HepG2 (cell line): ENCODE data around the gene ZNF142. TPM values are rescaled to one million over a fixed set of nuclear protein-coding genes. Genes with fewer than 3 reads are reported as not detected.

Experiments used
- HOMEZ ChIP-seq: IDR thresholded peaks from 2 replicates; pipeline ENCODE4 v1.6.1; 2016; ENCODE audit warnings: low read depth
- MAX ChIP-seq: IDR thresholded peaks from 2 replicates; pipeline ENCODE4 v1.6.1; 2012; ENCODE audit warnings: inconsistent platforms
- MTF1 ChIP-seq: sonication (generic); formaldehyde crosslinking; IDR thresholded peaks from 2 replicates; pipeline ENCODE4 v1.5.0; 2020; ENCODE audit warnings: missing genetic modification reagents
- SNAI1 ChIP-seq: sonication (generic); formaldehyde crosslinking; IDR thresholded peaks from 2 replicates; pipeline ENCODE4 v1.5.0; 2020; ENCODE audit warnings: mild to moderate bottlenecking, missing genetic modification reagents, borderline replicate concordance
- SP4 ChIP-seq: sonication (generic); formaldehyde crosslinking; IDR thresholded peaks from 2 replicates; pipeline ENCODE4 v1.8.1; 2023; ENCODE audit warnings: mild to moderate bottlenecking, missing genetic modification reagents
- TCF7 ChIP-seq: sonication (generic); IDR thresholded peaks from 2 replicates; pipeline ENCODE4 v1.6.1; 2016; ENCODE audit warnings: antibody characterized with exemption, low read depth
- ZBTB4 ChIP-seq: sonication (generic); formaldehyde crosslinking; IDR thresholded peaks from 2 replicates; pipeline ENCODE4 v1.4.0; 2020; ENCODE audit warnings: missing genetic modification reagents, mild to moderate bottlenecking, borderline replicate concordance
- ZMAT3 ChIP-seq: sonication (generic); formaldehyde crosslinking; conservative IDR thresholded peaks from 2 replicates; pipeline ENCODE4 v1.7.0; 2021; ENCODE audit warnings: missing genetic modification reagents
- ZMYM2 ChIP-seq: sonication (generic); formaldehyde crosslinking; IDR thresholded peaks from 2 replicates; pipeline ENCODE4 v1.8.0; 2022; ENCODE audit warnings: mild to moderate bottlenecking, missing genetic modification reagents
- ZNF335 ChIP-seq: sonication (generic); formaldehyde crosslinking; IDR thresholded peaks from 2 replicates; pipeline ENCODE4 v1.4.0; 2020; ENCODE audit warnings: missing genetic modification reagents
- ZNF350 ChIP-seq: sonication (generic); formaldehyde crosslinking; IDR thresholded peaks from 2 replicates; pipeline ENCODE4 v1.4.0; 2020; ENCODE audit warnings: mild to moderate bottlenecking, low read depth, missing genetic modification reagents, borderline replicate concordance
- ZNF501 ChIP-seq: sonication (generic); formaldehyde crosslinking; IDR thresholded peaks from 2 replicates; pipeline ENCODE4 v1.5.1; 2020; ENCODE audit warnings: mild to moderate bottlenecking, moderate library complexity, missing genetic modification reagents
- ZNF788 ChIP-seq: sonication (generic); formaldehyde crosslinking; IDR thresholded peaks from 2 replicates; pipeline ENCODE4 v1.5.0; 2020; ENCODE audit warnings: mild to moderate bottlenecking, missing genetic modification reagents, borderline replicate concordance
- polyA plus RNA-seq, 8 experiments: library from polyadenylated mRNA; depleted of rRNA in 3 of 8; stranded (reverse) in 7 of 8; unstranded in 1 of 8; fragments of >200 nt; fragmentation: Illumina TruSeq in 4 of 8; extraction: Trizol in 4 of 8; gene quantifications; 2 replicates each; pipeline versions ENCODE4 v1.2.1 to v1.2.3, GENCODE V29; 2011 to 2016; ENCODE audit warnings: low read depth in 4 of 8, missing spikeins in 1 of 8, mixed read lengths in 1 of 8; ENCODE audit not compliant: insufficient read depth in 1 of 8
- total RNA-seq, 5 experiments: library from RNA; depleted of rRNA; stranded (reverse); fragments of >200 nt; fragmentation: Illumina TruSeq; extraction: Trizol; gene quantifications; 2 replicates each; pipeline ENCODE4 v1.2.3, GENCODE V29; 2016; ENCODE audit warnings: low read depth in 1 of 5
- TF ChIP-seq, protein P1 (sequence below): sonication (generic); formaldehyde crosslinking; IDR thresholded peaks from 2 replicates; pipeline ENCODE4 v1.8.0; 2022; ENCODE audit warnings: mild to moderate bottlenecking, missing genetic modification reagents, moderate library complexity
- TF ChIP-seq, protein P2 (sequence below): sonication (generic); formaldehyde crosslinking; IDR thresholded peaks from 2 replicates; pipeline ENCODE4 v1.4.0; 2020; ENCODE audit warnings: low read depth, missing genetic modification reagents
- TF ChIP-seq, protein P3 (sequence below): sonication (generic); formaldehyde crosslinking; IDR thresholded peaks from 2 replicates; pipeline ENCODE4 v1.4.0; 2020; ENCODE audit warnings: missing genetic modification reagents, mild to moderate bottlenecking, borderline replicate concordance
- TF ChIP-seq, protein P4 (sequence below): sonication (generic); formaldehyde crosslinking; IDR thresholded peaks from 2 replicates; pipeline ENCODE4 v1.4.0; 2020; ENCODE audit warnings: mild to moderate bottlenecking, missing genetic modification reagents

Gene ZNF142
- total and polyA plus RNA-seq, 2 of the 13 experiments (the other 11 are each of a cell fraction or from before 2014, with no cell fraction given) = 4.8 to 11.4 TPM

- no peak for TF ChIP-seq ZBTB4 (CRISPR knock-in tag)
- TF ChIP-seq ZNF788 (CRISPR knock-in tag) = peak; percentile 88
- TF ChIP-seq SNAI1 (CRISPR knock-in tag) = peak; percentile 95
- peak; percentile 83 for TF ChIP-seq ZNF335
- TF ChIP-seq, protein P1, sequence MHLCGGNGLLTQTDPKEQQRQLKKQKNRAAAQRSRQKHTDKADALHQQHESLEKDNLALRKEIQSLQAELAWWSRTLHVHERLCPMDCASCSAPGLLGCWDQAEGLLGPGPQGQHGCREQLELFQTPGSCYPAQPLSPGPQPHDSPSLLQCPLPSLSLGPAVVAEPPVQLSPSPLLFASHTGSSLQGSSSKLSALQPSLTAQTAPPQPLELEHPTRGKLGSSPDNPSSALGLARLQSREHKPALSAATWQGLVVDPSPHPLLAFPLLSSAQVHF (CRISPR knock-in tag) = no peak; the same call in 1 of the 2 replicates
- TF ChIP-seq MAX = peak; percentile 99
- peak; percentile 88 for TF ChIP-seq SP4
- TF ChIP-seq, protein P2, sequence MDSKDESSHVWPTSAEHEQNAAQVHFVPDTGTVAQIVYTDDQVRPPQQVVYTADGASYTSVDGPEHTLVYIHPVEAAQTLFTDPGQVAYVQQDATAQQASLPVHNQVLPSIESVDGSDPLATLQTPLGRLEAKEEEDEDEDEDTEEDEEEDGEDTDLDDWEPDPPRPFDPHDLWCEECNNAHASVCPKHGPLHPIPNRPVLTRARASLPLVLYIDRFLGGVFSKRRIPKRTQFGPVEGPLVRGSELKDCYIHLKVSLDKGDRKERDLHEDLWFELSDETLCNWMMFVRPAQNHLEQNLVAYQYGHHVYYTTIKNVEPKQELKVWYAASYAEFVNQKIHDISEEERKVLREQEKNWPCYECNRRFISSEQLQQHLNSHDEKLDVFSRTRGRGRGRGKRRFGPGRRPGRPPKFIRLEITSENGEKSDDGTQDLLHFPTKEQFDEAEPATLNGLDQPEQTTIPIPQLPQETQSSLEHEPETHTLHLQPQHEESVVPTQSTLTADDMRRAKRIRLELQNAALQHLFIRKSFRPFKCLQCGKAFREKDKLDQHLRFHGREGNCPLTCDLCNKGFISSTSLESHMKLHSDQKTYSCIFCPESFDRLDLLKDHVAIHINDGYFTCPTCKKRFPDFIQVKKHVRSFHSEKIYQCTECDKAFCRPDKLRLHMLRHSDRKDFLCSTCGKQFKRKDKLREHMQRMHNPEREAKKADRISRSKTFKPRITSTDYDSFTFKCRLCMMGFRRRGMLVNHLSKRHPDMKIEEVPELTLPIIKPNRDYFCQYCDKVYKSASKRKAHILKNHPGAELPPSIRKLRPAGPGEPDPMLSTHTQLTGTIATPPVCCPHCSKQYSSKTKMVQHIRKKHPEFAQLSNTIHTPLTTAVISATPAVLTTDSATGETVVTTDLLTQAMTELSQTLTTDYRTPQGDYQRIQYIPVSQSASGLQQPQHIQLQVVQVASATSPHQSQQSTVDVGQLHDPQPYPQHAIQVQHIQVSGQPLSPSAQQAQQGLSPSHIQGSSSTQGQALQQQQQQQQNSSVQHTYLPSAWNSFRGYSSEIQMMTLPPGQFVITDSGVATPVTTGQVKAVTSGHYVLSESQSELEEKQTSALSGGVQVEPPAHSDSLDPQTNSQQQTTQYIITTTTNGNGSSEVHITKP (CRISPR knock-in tag) = peak; percentile 31; the same call in 1 of the 2 replicates
- no peak for TF ChIP-seq ZMYM2 (CRISPR knock-in tag)
- TF ChIP-seq, protein P3, sequence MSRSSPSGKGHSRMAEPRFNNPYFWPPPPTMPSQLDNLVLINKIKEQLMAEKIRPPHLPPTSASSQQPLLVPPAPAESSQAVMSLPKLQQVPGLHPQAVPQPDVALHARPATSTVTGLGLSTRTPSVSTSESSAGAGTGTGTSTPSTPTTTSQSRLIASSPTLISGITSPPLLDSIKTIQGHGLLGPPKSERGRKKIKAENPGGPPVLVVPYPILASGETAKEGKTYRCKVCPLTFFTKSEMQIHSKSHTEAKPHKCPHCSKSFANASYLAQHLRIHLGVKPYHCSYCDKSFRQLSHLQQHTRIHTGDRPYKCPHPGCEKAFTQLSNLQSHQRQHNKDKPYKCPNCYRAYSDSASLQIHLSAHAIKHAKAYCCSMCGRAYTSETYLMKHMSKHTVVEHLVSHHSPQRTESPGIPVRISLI (CRISPR knock-in tag) = peak; percentile 39; the same call in 1 of the 2 replicates
- peak; percentile 46; the same call in 1 of the 2 replicates for TF ChIP-seq MTF1 (CRISPR knock-in tag)
- TF ChIP-seq HOMEZ = peak; percentile 31; the same call in 1 of the 2 replicates
- TF ChIP-seq, protein P4, sequence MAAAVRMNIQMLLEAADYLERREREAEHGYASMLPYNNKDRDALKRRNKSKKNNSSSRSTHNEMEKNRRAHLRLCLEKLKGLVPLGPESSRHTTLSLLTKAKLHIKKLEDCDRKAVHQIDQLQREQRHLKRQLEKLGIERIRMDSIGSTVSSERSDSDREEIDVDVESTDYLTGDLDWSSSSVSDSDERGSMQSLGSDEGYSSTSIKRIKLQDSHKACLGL (CRISPR knock-in tag) = peak; percentile 94
- peak; percentile 84 for TF ChIP-seq ZMAT3 (CRISPR knock-in tag)
- peak; percentile 79; the same call in 1 of the 2 replicates for TF ChIP-seq TCF7
- TF ChIP-seq ZNF501 (CRISPR knock-in tag) = peak; percentile 83
- peak; percentile 76; the same call in 1 of the 2 replicates for TF ChIP-seq ZNF350
These were observed at the start of gene ZNF142, which contains the start of gene BCS1L (continued) for GRCh38 chr2:218659258-218659987.
